ENCODE measurements around the gene NPHS1. TPM values are rescaled to one million over a fixed set of nuclear protein-coding genes. Genes with fewer than 3 reads are reported as not detected.

The NPHS1 gene
- total RNA-seq, 3 donors from 2014 or later (not counting 1 experiment from before 2014, with no cell fraction given): 0.93 TPM; not detected in 2

DNA sequence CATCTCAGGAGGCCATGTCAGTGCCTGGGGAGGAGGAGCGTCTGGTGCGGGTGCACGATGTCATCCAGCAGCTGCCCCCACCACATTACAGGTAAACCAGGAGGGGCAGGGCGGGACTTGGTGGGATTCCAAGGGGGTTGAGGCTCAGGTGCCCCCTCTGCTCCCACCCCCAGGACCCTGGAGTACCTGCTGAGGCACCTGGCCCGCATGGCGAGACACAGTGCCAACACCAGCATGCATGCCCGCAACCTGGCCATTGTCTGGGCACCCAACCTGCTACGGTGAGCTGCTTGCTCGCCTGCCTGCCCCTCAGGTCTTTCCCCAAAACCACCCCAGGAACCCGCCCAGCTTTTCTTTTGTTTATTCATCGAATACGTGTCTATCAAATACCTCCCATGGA, 69.7 kb downstream of the NPHS1 start:
- intact Hi-C loops (cut with micrococcal nuclease): no loop called here
- no peak for DNase-seq
- H3K36me3 Mint-ChIP-seq: no peaks in the 10 kb centered on the region

DNA sequence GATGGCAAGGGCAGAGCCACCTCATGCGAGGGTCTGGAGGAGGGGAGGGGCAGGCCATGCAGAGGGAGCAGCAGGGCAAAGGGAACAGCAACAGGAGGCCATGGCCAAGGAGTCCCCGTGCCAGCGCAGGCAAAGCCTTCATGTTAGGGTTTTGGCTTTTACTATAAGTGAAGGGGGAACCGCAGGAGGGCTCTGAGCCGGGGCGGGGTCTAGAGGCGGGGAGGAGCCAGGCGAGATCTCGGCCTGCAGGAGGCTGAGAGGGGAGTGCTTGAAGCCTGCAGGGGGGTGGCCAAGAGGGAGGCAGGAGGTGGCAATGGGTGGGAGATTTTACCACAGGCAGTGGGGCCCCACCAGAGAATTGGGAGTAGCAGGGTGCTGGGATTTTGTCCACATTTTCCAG, 70.7 kb downstream of the NPHS1 start:
- intact Hi-C loops (cut with micrococcal nuclease): no loop called here
- no peak overlapping the region for H3K27ac ChIP-seq (ENCODE audit: low read length)
- WGBS (ENCODE audit: insufficient coverage): 97% methylated on average over 9 of the region's 9 CpGs
- peaks cover 12 to 17% of the 10 kb centered on the region in 2 donors for H3K4me1 Mint-ChIP-seq
- no peak overlapping the region for H3K4me3 Mint-ChIP-seq
- H3K9me3 Mint-ChIP-seq: no peaks in the 10 kb centered on the region
- H3K36me3 Mint-ChIP-seq: no peaks in the 10 kb centered on the region
- no peaks in the 10 kb centered on the region for H3K27me3 Mint-ChIP-seq (ENCODE audit: low read depth in 2 of 2)
- no peaks in the 10 kb centered on the region for H3K4me1 ChIP-seq (ENCODE audit: control insufficient read depth, insufficient read depth, low read length)
- peak overlapping the region in 1 of 2 donors; percentile 43 for H3K27ac Mint-ChIP-seq
- no peaks in the 10 kb centered on the region for H3K27me3 ChIP-seq (ENCODE audit: control insufficient read depth, insufficient read depth, low read length)
- H3K36me3 ChIP-seq (ENCODE audit: control insufficient read depth, insufficient read depth, low read length): peaks cover 5% of the 10 kb centered on the region
- no peak for DNase-seq
- TF ChIP-seq, protein P1, sequence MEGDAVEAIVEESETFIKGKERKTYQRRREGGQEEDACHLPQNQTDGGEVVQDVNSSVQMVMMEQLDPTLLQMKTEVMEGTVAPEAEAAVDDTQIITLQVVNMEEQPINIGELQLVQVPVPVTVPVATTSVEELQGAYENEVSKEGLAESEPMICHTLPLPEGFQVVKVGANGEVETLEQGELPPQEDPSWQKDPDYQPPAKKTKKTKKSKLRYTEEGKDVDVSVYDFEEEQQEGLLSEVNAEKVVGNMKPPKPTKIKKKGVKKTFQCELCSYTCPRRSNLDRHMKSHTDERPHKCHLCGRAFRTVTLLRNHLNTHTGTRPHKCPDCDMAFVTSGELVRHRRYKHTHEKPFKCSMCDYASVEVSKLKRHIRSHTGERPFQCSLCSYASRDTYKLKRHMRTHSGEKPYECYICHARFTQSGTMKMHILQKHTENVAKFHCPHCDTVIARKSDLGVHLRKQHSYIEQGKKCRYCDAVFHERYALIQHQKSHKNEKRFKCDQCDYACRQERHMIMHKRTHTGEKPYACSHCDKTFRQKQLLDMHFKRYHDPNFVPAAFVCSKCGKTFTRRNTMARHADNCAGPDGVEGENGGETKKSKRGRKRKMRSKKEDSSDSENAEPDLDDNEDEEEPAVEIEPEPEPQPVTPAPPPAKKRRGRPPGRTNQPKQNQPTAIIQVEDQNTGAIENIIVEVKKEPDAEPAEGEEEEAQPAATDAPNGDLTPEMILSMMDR (IDR thresholded peaks at IDR 0.05): no peak
- H3K9me3 ChIP-seq (ENCODE audit: control insufficient read depth, insufficient read depth, low read length): no peaks in the 10 kb centered on the region
- ATAC-seq: no peak
- H3K4me3 ChIP-seq (ENCODE audit: low read length): no peak overlapping the region

More for the DNA sequence above, 69.7 kb downstream of the NPHS1 start:
- no peaks in the 10 kb centered on the region for H3K9me3 ChIP-seq (ENCODE audit: control insufficient read depth, insufficient read depth, low read length)
- Mint-ChIP-seq H3K4me3 (no peak overlapping the region), H3K9me3 (no peaks in the 10 kb centered on the region), H3K27ac (no peak overlapping the region), H3K27me3 (ENCODE audit: low read depth in 2 of 2) (no peaks in the 10 kb centered on the region), H3K4me1 (peaks cover 7 to 10% of the 10 kb centered on the region in 2 donors)
- no peak overlapping the region for H3K27ac ChIP-seq (ENCODE audit: low read length)
- no peaks in the 10 kb centered on the region for H3K4me1 ChIP-seq (ENCODE audit: control insufficient read depth, insufficient read depth, low read length)
- no peak overlapping the region for H3K4me3 ChIP-seq (ENCODE audit: low read length)
- 97% methylated on average over 12 of the region's 12 CpGs for WGBS (ENCODE audit: insufficient coverage)
- TF ChIP-seq, protein P1 (IDR thresholded peaks at IDR 0.05): no peak
- H3K27me3 ChIP-seq (ENCODE audit: control insufficient read depth, insufficient read depth, low read length): no peaks in the 10 kb centered on the region
- H3K36me3 ChIP-seq (ENCODE audit: control insufficient read depth, insufficient read depth, low read length): peaks cover 5% of the 10 kb centered on the region
- no peak for ATAC-seq

DNA sequence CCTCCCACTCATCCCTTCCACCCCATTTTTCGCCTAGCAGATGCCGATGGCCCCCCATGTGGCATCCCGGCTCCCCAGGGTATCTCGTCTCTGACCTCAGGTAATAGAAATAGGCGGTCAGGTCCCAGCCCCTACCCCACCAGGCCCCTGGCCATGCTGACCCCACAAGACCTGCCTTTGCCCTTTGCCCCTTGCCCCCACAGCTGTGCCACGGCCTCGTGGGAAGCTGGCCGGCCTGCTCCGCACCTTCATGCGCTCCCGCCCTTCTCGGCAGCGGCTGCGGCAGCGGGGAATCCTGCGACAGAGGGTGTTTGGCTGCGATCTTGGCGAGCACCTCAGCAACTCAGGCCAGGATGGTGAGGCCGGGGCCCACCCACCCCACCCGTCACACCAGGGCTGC, 71.6 kb downstream of the NPHS1 start:
- H3K4me1 ChIP-seq (ENCODE audit: control insufficient read depth, insufficient read depth, low read length): peaks cover 8% of the 10 kb centered on the region
- TF ChIP-seq, protein P1 (IDR thresholded peaks at IDR 0.05): no peak
- H3K4me1 Mint-ChIP-seq: peaks cover 15 to 26% of the 10 kb centered on the region in 2 donors
- intact Hi-C loops (cut with micrococcal nuclease): no loop called here
- H3K4me3 Mint-ChIP-seq: no peak overlapping the region
- H3K36me3 Mint-ChIP-seq: no peaks in the 10 kb centered on the region
- no peak overlapping the region for H3K4me3 ChIP-seq (ENCODE audit: low read length)
- no peak overlapping the region for H3K27ac Mint-ChIP-seq
- no peak overlapping the region for H3K27ac ChIP-seq (ENCODE audit: low read length)
- no peaks in the 10 kb centered on the region for H3K9me3 Mint-ChIP-seq
- DNase-seq: no peak
- no peaks in the 10 kb centered on the region for H3K27me3 Mint-ChIP-seq (ENCODE audit: low read depth in 2 of 2)
- WGBS (ENCODE audit: insufficient coverage): 96% methylated on average over 20 of the region's 20 CpGs
- no peak for ATAC-seq
- H3K27me3 ChIP-seq (ENCODE audit: control insufficient read depth, insufficient read depth, low read length): no peaks in the 10 kb centered on the region
- no peaks in the 10 kb centered on the region for H3K9me3 ChIP-seq (ENCODE audit: control insufficient read depth, insufficient read depth, low read length)
- H3K36me3 ChIP-seq (ENCODE audit: control insufficient read depth, insufficient read depth, low read length): peaks cover 5% of the 10 kb centered on the region

DNA sequence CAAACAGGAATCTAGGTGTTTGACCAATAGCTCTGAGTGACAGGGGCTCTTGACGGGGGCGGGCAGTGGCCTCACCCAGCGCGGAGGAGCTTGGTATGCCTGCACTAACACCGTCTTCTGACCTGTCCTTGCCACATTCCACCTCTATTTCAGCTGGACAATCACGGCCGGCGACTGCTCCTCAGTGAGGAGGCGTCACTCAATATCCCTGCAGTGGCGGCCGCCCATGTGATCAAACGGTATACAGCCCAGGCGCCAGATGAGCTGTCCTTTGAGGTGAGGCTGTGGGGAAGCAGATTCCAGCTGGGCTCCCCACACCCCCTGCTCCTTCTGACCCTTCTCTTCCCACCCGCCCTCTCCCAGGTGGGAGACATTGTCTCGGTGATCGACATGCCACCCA, 72.2 kb downstream of the NPHS1 start:
- H3K4me1 Mint-ChIP-seq: peaks cover 16 to 28% of the 10 kb centered on the region in 2 donors
- H3K9me3 Mint-ChIP-seq: no peaks in the 10 kb centered on the region
- H3K27ac Mint-ChIP-seq: no peak overlapping the region
- H3K27me3 Mint-ChIP-seq (ENCODE audit: low read depth in 2 of 2): no peaks in the 10 kb centered on the region
- H3K4me3 Mint-ChIP-seq: no peak overlapping the region
- ATAC-seq (no peak), DNase-seq (no peak)
- Histone ChIP-seq H3K27ac (ENCODE audit: low read length) (no peak overlapping the region), H3K36me3 (ENCODE audit: control insufficient read depth, insufficient read depth, low read length) (peaks cover 5% of the 10 kb centered on the region), H3K9me3 (ENCODE audit: control insufficient read depth, insufficient read depth, low read length) (no peaks in the 10 kb centered on the region), H3K4me3 (ENCODE audit: low read length) (no peak overlapping the region), H3K4me1 (ENCODE audit: control insufficient read depth, insufficient read depth, low read length) (peaks cover 11% of the 10 kb centered on the region), H3K27me3 (ENCODE audit: control insufficient read depth, insufficient read depth, low read length) (no peaks in the 10 kb centered on the region)
- WGBS (ENCODE audit: insufficient coverage): 98% methylated on average over 16 of the region's 16 CpGs
- intact Hi-C loops (cut with micrococcal nuclease): no loop called here
- TF ChIP-seq, protein P1 (IDR thresholded peaks at IDR 0.05): no peak
- no peaks in the 10 kb centered on the region for H3K36me3 Mint-ChIP-seq
